ENCODE measurements around the gene LMO7.

The LMO7 gene

DNA sequence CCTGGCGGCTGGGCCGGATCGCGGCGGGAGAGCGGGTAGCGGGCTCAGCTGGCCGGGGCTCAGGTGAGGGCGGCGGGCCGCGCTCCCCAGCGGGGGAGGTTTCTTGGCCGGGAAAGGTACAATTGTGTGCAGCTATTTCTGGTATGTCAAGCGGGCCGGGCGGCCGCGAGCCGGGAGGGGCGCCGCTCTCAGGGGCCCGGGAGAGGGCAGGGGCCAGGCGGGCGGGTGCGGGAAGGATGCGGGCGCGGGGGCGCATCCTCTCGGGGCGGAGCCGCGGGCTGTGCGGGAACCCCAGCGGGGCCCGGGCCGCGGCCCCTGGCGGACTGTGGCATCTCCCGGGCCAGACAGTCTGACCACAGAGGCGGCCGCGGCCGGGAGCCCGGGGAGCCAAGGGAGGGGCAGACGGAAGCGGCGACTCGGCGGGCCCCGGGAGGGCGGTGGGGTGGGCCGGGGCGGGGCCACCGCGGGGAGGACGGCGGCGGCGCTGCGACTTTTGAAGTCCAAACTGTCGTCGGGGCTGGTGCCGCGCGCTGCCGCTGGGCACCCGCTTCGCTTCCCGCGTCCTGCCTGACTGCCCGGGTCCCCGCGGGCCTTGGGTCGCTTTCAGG lies at the start of gene LMO7:
TSS of gene LMO7 (plus strand) at position 503 of the 608 bp plus-strand sequence. CDS start 328 bp downstream, outside the sequence.
- peak in 2 of 4 experiments; percentile 4 to 19 for DNase-seq (ENCODE audit: low read depth in 4 of 4, low spot score in 1 of 4)

DNA sequence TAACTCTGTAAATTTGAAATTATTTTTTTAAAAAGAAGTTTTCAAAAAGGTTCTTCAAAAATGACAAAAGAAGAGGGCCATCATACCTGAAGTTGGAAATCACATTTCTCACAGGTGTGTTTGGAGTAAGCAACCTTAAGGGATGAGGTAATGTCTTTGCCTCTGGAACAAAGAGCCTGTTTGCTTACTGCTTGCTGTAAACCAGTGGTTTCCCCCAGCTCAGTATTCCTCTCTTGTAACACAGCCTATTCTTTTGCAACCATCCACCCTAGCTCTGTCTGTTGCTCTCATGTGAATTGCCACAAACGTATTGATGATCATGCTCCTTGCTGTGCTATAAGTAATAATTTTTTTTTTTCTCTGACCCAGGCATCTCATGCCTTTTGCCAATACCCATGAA lies 48.5 kb upstream of the LMO7 start:
- no peak for DNase-seq (ENCODE audit: low read depth in 4 of 4, low spot score in 1 of 4)

GRCh38 chr13:75596657-75597182 lies 39.4 kb upstream of the LMO7 start:
- DNase-seq (ENCODE audit: low read depth in 4 of 4, low spot score in 1 of 4): no peak

DNA sequence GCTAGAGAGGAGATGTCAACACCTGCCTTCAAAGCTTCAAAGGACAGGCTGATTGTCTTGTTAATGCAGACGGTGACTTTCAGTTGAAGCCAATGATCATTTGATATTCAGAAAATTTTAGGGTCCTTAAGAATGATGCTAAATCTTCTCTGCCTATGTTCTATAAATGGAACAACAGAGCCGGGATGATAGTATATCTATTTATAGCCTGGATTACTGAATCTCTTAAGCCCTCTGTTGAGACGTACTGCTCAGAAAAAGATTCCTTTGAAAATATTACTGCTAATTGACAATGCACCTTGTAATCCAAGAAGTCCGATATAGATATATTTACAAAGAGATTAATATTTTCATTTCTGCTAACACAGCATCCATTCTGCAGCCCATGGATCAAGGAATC lies 35.8 kb upstream of the LMO7 start:
- DNase-seq (ENCODE audit: low read depth in 4 of 4, low spot score in 1 of 4): no peak

- no peak for DNase-seq (ENCODE audit: low read depth in 4 of 4, low spot score in 1 of 4)
These were observed 33.1 kb upstream of the LMO7 start for GRCh38 chr13:75603038-75603437.

- no peak for DNase-seq (ENCODE audit: low read depth in 4 of 4, low spot score in 1 of 4)
These were observed 28.7 kb upstream of the LMO7 start for GRCh38 chr13:75607447-75607846.

GRCh38 chr13:75610466-75610865 lies 25.7 kb upstream of the LMO7 start:
- DNase-seq (ENCODE audit: low read depth in 4 of 4, low spot score in 1 of 4): no peak

DNA sequence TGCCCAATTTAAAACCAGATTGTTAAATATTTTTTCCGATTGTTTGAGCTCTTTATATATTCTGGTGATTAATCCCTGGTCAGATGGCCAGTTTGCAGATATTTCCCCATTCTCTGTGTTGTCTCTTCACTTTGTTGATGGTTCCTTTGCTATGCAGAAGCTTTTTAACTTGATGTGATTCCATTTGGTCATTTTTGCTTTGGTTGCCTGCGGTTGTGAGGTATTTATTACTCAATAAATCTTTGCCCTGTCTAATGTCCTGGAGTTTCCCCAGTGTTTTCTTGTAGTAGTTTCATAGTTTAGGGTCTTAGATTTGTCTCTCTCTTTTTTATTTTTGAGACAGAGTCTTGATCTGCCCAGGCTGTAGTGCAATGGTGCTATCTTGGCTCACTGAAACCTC lies 23.8 kb upstream of the LMO7 start:
- DNase-seq (ENCODE audit: low read depth in 4 of 4, low spot score in 1 of 4): no peak

- no peak for DNase-seq (ENCODE audit: low read depth in 4 of 4, low spot score in 1 of 4)
These were observed 18.9 kb upstream of the LMO7 start for GRCh38 chr13:75617230-75617629.

GRCh38 chr13:75618308-75618707 lies 17.8 kb upstream of the LMO7 start:
- DNase-seq (ENCODE audit: low read depth in 4 of 4, low spot score in 1 of 4): no peak

DNA sequence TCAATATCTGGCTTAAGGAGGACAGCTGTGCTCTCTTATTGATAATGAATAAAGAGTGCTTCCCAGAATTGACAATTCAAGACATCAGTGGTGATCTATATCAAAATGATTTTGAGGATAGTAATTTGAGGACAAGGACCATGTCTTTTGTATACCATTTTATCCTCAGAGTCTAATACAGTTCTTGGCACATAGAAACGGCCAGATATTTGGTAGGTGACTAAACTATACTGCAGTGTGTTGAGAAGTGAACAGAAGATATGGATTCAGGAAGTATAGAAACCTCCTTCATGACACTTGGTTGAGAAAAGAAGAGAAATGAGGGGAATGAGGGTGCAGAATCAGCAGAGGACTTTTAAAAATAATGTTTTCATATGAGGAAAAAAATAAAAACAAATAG lies 16.1 kb upstream of the LMO7 start:
- DNase-seq (ENCODE audit: low read depth in 4 of 4, low spot score in 1 of 4): no peak

DNA sequence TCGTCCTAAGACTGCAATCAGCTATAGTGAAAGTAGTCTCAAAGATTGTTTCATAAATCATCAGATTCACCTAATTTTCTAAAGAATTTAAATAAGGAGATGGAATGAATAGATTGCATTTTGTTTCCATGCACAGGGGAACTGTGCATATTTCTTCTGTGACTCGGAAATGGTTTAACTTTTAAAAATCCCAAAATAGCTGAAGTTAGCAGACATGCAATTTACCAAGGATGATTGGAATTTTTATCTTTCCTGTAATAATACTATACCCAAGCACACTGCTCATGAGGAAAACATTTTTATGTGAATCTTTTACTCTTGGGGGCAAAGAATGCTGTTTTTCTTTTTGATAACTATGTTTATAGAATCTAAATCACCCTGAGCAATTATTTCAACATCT lies 15.0 kb upstream of the LMO7 start:
- DNase-seq (ENCODE audit: low read depth in 4 of 4, low spot score in 1 of 4): no peak

DNA sequence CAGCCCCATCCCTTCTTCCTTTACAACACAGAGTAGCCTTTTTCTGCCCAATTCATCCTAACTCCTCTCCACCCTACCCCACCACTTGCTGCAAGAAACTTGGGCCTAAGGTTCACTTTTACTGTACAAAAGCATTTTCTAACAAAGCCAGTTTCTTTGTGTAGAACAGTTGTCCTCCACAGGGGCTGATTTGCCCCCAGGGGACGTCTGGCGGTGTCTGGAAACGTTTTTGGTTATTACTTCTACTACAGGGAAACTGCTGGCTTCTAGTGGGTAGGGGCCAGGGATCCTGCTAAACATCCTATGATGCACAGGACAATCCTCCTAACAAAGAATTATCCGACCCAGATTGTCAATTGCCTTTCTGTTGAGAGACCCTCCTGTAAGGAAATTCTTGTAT lies 7.3 kb upstream of the LMO7 start:
- DNase-seq (ENCODE audit: low read depth in 4 of 4, low spot score in 1 of 4): no peak

- no peak for DNase-seq (ENCODE audit: low read depth in 4 of 4, low spot score in 1 of 4)
These were observed 2.8 kb upstream of the LMO7 start for GRCh38 chr13:75633285-75633684.

GRCh38 chr13:75635101-75635827 lies 866 bp upstream of the LMO7 start:
- DNase-seq (ENCODE audit: low read depth in 4 of 4, low spot score in 1 of 4): no peak

- DNase-seq (ENCODE audit: low read depth in 4 of 4, low spot score in 1 of 4): peak; percentile 4 to 24 (median 11)
These were observed 478 bp downstream of the LMO7 start for GRCh38 chr13:75636436-75637180.

- no peak for DNase-seq (ENCODE audit: low read depth in 4 of 4, low spot score in 1 of 4)
These were observed 1.1 kb downstream of the LMO7 start for GRCh38 chr13:75637181-75637750.

GRCh38 chr13:75639454-75639853 lies 3.3 kb downstream of the LMO7 start:
- DNase-seq (ENCODE audit: low read depth in 4 of 4, low spot score in 1 of 4): no peak

GRCh38 chr13:75641026-75641425 lies 4.9 kb downstream of the LMO7 start:
- DNase-seq (ENCODE audit: low read depth in 4 of 4, low spot score in 1 of 4): no peak

GRCh38 chr13:75643182-75643581 lies 7.1 kb downstream of the LMO7 start:
- no peak for DNase-seq (ENCODE audit: low read depth in 4 of 4, low spot score in 1 of 4)

DNA sequence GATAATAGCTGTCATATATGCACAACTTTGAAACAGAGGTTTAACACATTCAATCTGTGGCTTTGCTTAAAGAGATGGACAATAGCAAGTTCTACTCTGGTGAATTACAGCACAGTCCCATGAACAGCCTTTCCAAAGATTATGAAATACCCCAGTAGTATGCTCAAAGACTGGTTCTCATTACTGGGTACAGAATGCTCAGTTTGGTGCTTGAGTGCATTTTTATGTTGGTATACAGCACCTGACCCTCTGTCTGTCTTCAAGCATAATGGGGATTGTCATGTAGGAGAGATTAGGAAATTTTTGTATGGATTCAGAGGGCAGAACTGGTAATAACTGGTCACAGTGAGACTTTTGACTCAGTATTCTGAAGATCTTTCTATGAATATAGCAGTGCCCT lies 7.6 kb downstream of the LMO7 start:
- DNase-seq (ENCODE audit: low read depth in 4 of 4, low spot score in 1 of 4): no peak

- no peak for DNase-seq (ENCODE audit: low read depth in 4 of 4, low spot score in 1 of 4)
These were observed 9.0 kb downstream of the LMO7 start for GRCh38 chr13:75645141-75645540.

Measured in stimulated activated CD4-positive, alpha-beta T cell treated with anti-CD3 and anti-CD28 coated beads, Interleukin-1b, Interleukin-23, amount 100 ng/mL, for 24 hours (primary cell).